H1 (cell line): ENCODE data around the gene KRTAP10-4. TPM values are rescaled to one million over a fixed set of nuclear protein-coding genes. Genes with fewer than 3 reads are reported as not detected.

Source experiments
- CTCF ChIA-PET: fragments of 300-600 bp; sonication (Branson Sonifier 250); formaldehyde crosslinking; loops from one replicate; lab custom pipeline; 2021; ENCODE audit not compliant: partially characterized antibody; lab: Charles Lee
- POLR2A ChIA-PET: fragments of 300-600 bp; sonication (Branson Sonifier 250); formaldehyde crosslinking; loops from one replicate; lab custom pipeline; 2021; ENCODE audit warnings: inconsistent platforms; ENCODE audit not compliant: partially characterized antibody; lab: Charles Lee
- DNase-seq, 2 experiments: peaks; one replicate each; pipeline versions ENCODE4 v3.0.0 to v3.0.0-alpha.2; 2010 to 2022; ENCODE audit warnings: low spot score in 2 of 2, low read depth in 1 of 2, mixed read lengths in 1 of 2
- FAIRE-seq: peaks from 2 replicates; lab custom pipeline; 2011; peaks lifted over from hg19 to GRCh38; lab: Jason Lieb, UNC
- H2AFZ ChIP-seq: 2 replicates; pipeline ENCODE4 v1.8.1; 2012; ENCODE audit warnings: low read length, inconsistent platforms
- H2AK5ac ChIP-seq: 2 replicates; pipeline ENCODE4 v1.6.1; 2013; ENCODE audit warnings: low read depth, low read length
- H2BK120ac ChIP-seq: replicated peaks from 2 replicates; pipeline ENCODE3; 2013; ENCODE audit warnings: low read depth, low read length, inconsistent platforms
- H2BK12ac ChIP-seq: 2 replicates; pipeline ENCODE4 v1.6.1; 2013; ENCODE audit warnings: low read depth, low read length
- H2BK15ac ChIP-seq: 2 replicates; pipeline ENCODE4 v1.6.1; 2013; ENCODE audit warnings: low read length
- H2BK20ac ChIP-seq: 2 replicates; pipeline ENCODE4 v1.6.1; 2013; ENCODE audit warnings: low read length
- H2BK5ac ChIP-seq: 2 replicates; pipeline ENCODE4 v1.6.1; 2013; ENCODE audit warnings: low read depth, low read length
- H3K14ac ChIP-seq: 2 replicates; pipeline ENCODE4 v1.6.1; 2013; ENCODE audit warnings: inconsistent platforms; ENCODE audit not compliant: insufficient read length
- H3K18ac ChIP-seq: 2 replicates; pipeline ENCODE4 v1.6.1; 2013; ENCODE audit warnings: low read length; ENCODE audit errors: extremely low read depth
- H3K23ac ChIP-seq: 2 replicates; pipeline ENCODE4 v1.6.1; 2013; ENCODE audit warnings: inconsistent platforms; ENCODE audit not compliant: insufficient read length
- H3K23me2 ChIP-seq: 2 replicates; pipeline ENCODE4 v1.6.1; 2013; ENCODE audit warnings: low read depth, low read length
- H3K27ac ChIP-seq: 2 replicates; pipeline ENCODE4 v1.6.1; 2011; ENCODE audit warnings: low read depth, low read length, inconsistent platforms
- H3K27me3 ChIP-seq, 4 experiments: replicated peaks in 1 of 4; 1 replicate in 1 of 4; 2 replicates in 3 of 4; pipeline versions ENCODE4 v1.6.1 to v1.8.1; 2011 to 2013; ENCODE audit warnings: low read length in 3 of 4, mild to moderate bottlenecking in 3 of 4, inconsistent platforms in 2 of 4, mixed read lengths in 2 of 4, moderate library complexity in 1 of 4; ENCODE audit not compliant: control insufficient read depth in 3 of 4, insufficient read depth in 3 of 4; ENCODE audit errors: extremely low read depth in 1 of 4
- H3K36me3 ChIP-seq, 4 experiments: 2 replicates each; pipeline versions ENCODE4 v1.6.1 to v1.8.1; 2011 to 2013; ENCODE audit warnings: mild to moderate bottlenecking in 4 of 4, low read length in 3 of 4, moderate library complexity in 2 of 4, control low read depth in 1 of 4, inconsistent platforms in 1 of 4; ENCODE audit not compliant: insufficient read depth in 4 of 4, control insufficient read depth in 2 of 4
- H3K4ac ChIP-seq: replicated peaks from 2 replicates; pipeline ENCODE3; 2013; ENCODE audit warnings: low read length, low read depth, mixed read lengths, inconsistent platforms; ENCODE audit not compliant: insufficient read length
- H3K4me1 ChIP-seq, 4 experiments: replicated peaks in 1 of 4; 1 replicate in 1 of 4; 2 replicates in 3 of 4; pipeline versions ENCODE4 v1.6.1 to v1.8.1; 2011 to 2013; ENCODE audit warnings: low read length in 3 of 4, inconsistent platforms in 2 of 4, mixed read lengths in 1 of 4; ENCODE audit not compliant: insufficient read depth in 4 of 4, control insufficient read depth in 3 of 4
- H3K4me2 ChIP-seq, 2 experiments: 2 replicates each; pipeline versions ENCODE4 v1.6.1 to v1.8.1; 2011 to 2013; ENCODE audit warnings: low read depth in 2 of 2, low read length in 2 of 2, control low read depth in 1 of 2, inconsistent platforms in 1 of 2, mild to moderate bottlenecking in 1 of 2; ENCODE audit not compliant: insufficient read depth in 1 of 2
- H3K4me3 ChIP-seq, 4 experiments: fragments of 200-600, 300-600 bp in 1 of 4; sonication (generic), shearing (Covaris generic), sonication (Bioruptor Twin) in 1 of 4; 2 replicates each; pipeline versions ENCODE4 v1.5.1 to v1.8.1; 2011 to 2016; ENCODE audit warnings: low read length in 4 of 4, low read depth in 3 of 4, control low read depth in 2 of 4, inconsistent platforms in 2 of 4, mild to moderate bottlenecking in 2 of 4, mixed read lengths in 1 of 4, moderate library complexity in 1 of 4; ENCODE audit not compliant: insufficient read depth in 2 of 4; ENCODE audit errors: extremely low read depth in 1 of 4
- H3K56ac ChIP-seq: replicated peaks from 2 replicates; pipeline ENCODE3; 2013; ENCODE audit warnings: low read depth, mild to moderate bottlenecking, mixed read lengths, low read length, inconsistent platforms; ENCODE audit not compliant: insufficient read length
- H3K79me1 ChIP-seq: 2 replicates; pipeline ENCODE4 v1.6.1; 2013; ENCODE audit warnings: low read depth, low read length, control low read depth
- H3K79me2 ChIP-seq, 2 experiments: 2 replicates each; pipeline versions ENCODE4 v1.6.1 to v1.8.1; 2012 to 2013; ENCODE audit warnings: low read length in 2 of 2, mild to moderate bottlenecking in 2 of 2, inconsistent platforms in 1 of 2; ENCODE audit not compliant: insufficient read depth in 2 of 2, control insufficient read depth in 1 of 2
- H3K9ac ChIP-seq, 4 experiments: replicated peaks in 1 of 4; 1 replicate in 1 of 4; 2 replicates in 3 of 4; pipeline versions ENCODE4 v1.6.1 to v1.8.1; 2011 to 2013; ENCODE audit warnings: low read depth in 3 of 4, low read length in 3 of 4, control low read depth in 2 of 4, mild to moderate bottlenecking in 2 of 4, moderate library complexity in 2 of 4, inconsistent platforms in 1 of 4; ENCODE audit errors: extremely low read depth in 1 of 4
- H3K9me3 ChIP-seq, 2 experiments: 2 replicates each; pipeline versions ENCODE4 v1.6.1 to v1.8.1; 2012 to 2013; ENCODE audit warnings: mild to moderate bottlenecking in 2 of 2, moderate library complexity in 2 of 2, control low read depth in 1 of 2, inconsistent platforms in 1 of 2, low read depth in 1 of 2, low read length in 1 of 2, mixed read lengths in 1 of 2; ENCODE audit not compliant: insufficient read depth in 2 of 2
- H4K20me1 ChIP-seq, 2 experiments: replicated peaks in 1 of 2; 2 replicates each; pipeline versions ENCODE3 to v1.8.1; 2011 to 2013; ENCODE audit warnings: inconsistent platforms in 2 of 2, low read length in 2 of 2, mild to moderate bottlenecking in 1 of 2; ENCODE audit not compliant: insufficient read depth in 2 of 2, control insufficient read depth in 1 of 2
- H4K5ac ChIP-seq: 2 replicates; pipeline ENCODE4 v1.6.1; 2013; ENCODE audit warnings: low read length, low read depth, mixed read lengths, inconsistent platforms; ENCODE audit not compliant: insufficient read length
- H4K8ac ChIP-seq: 2 replicates; pipeline ENCODE4 v1.8.0; 2013; ENCODE audit warnings: mild to moderate bottlenecking, moderate library complexity, low read length, inconsistent platforms; ENCODE audit not compliant: insufficient read depth; ENCODE audit errors: extremely low read depth
- H4K91ac ChIP-seq: replicated peaks from 2 replicates; pipeline ENCODE3; 2013; ENCODE audit warnings: low read length, mixed read lengths, inconsistent platforms; ENCODE audit not compliant: insufficient read length
- WGBS, 2 experiments: shearing (Covaris generic) in 1 of 2; methylation state at CpG; one replicate each; pipeline versions ENCODE4 v1.1.6 to v1.1.7; 2013 to 2015; ENCODE audit warnings: low lambda C conversion rate in 2 of 2, mixed read lengths in 2 of 2, inconsistent platforms in 1 of 2, low coverage in 1 of 2, missing lambda C conversion rate in 1 of 2; ENCODE audit not compliant: insufficient replicate concordance in 2 of 2, insufficient coverage in 1 of 2, insufficient read length in 1 of 2; ENCODE audit errors: extremely low coverage in 1 of 2, missing lambda C conversion rate in 1 of 2; 5-methylcytosine and 5-hydroxymethylcytosine counted together
- polyA plus RNA-seq, 7 experiments: library from polyadenylated mRNA; depleted of rRNA in 3 of 7; stranded (reverse) in 5 of 7; unstranded in 2 of 7; fragments of >200 nt in 5 of 7; fragments of 200-250 nt in 2 of 7; gene quantifications; 1 replicate in 5 of 7; 2 replicates in 1 of 7; 4 replicates in 1 of 7; pipeline versions ENCODE4 v1.2.1 to v1.2.3, GENCODE V29; 2011 to 2013; ENCODE audit warnings: missing spikeins in 2 of 7, mixed read lengths in 2 of 7
- total RNA-seq: library from RNA; stranded (reverse); fragmentation: NEBNext Ultra II Directional; extraction: Animal tissue kit (Norgen Biotek cat#: 25700); gene quantifications from 2 replicates; pipeline ENCODE4 v1.2.1, GENCODE V29; 2021

Gene KRTAP10-4
- total and polyA plus RNA-seq, 2 of the 8 experiments (the other 6 are each of a cell fraction or from before 2014, with no cell fraction given), result not detected

GRCh38 chr21:44616591-44616926 is 43.0 kb downstream of the KRTAP10-4 start:
- Histone ChIP-seq H4K20me1 (peaks cover 0 to 1% of the 10 kb centered on the region in 2 experiments), H3K4me3 (no peak overlapping the region), H2BK12ac (peak overlapping the region; percentile 84; the same call in 1 of the 2 replicates), H4K5ac (no peak overlapping the region), H3K36me3 (no peaks in the 10 kb centered on the region), H2BK20ac (peak overlapping the region; percentile 66; the same call in 1 of the 2 replicates), H4K8ac (peak overlapping the region; percentile 45; the same call in 1 of the 2 replicates), H3K4me2 (no peak overlapping the region), H2AK5ac (no peak overlapping the region), H3K27me3 (no peaks in the 10 kb centered on the region), H3K18ac (peak overlapping the region; percentile 32; the same call in 1 of the 2 replicates), H3K4ac (peak overlapping the region; percentile 76), H3K4me1 (peaks cover 0 to 6% (median 2%) of the 10 kb centered on the region in 4 experiments; a peak in 4 of 7 replicates), H4K91ac (peak overlapping the region; percentile 69), H3K23me2 (no peaks in the 10 kb centered on the region), H3K27ac (no peak overlapping the region), H3K79me2 (no peaks in the 10 kb centered on the region), H3K9ac (no peak overlapping the region), H2AFZ (no peak overlapping the region), H3K79me1 (no peaks in the 10 kb centered on the region; the same call in 1 of the 2 replicates), H3K56ac (no peak overlapping the region), H3K14ac (no peak overlapping the region), H2BK15ac (peak overlapping the region; percentile 72; the same call in 1 of the 2 replicates), H2BK120ac (no peak overlapping the region), H3K9me3 (peaks cover 11 to 12% of the 10 kb centered on the region in 2 experiments), H3K23ac (no peak overlapping the region), H2BK5ac (peak overlapping the region; percentile 60; the same call in 1 of the 2 replicates)
- CTCF ChIA-PET, result interaction anchor here (0.7 to 4.0 kb wide), 10 partner anchors 9 to 183 kb away, joined by 3 to 16 read pairs (median 3); partner anchors contain the start of gene KRTAP10-9
- DNase-seq, result peak in 1 of 2 experiments; percentile 45
- WGBS, 2 experiments, result 85% methylated on average over 16 of the region's 16 CpGs; no CpG with 5 or more reads in 1 of the 2 experiments
- POLR2A ChIA-PET, result interaction anchor here (0.7 to 1.7 kb wide), 3 partner anchors 87 to 96 kb away, joined by 3 read pairs; no protein-coding TSS in a partner anchor
- no peak for FAIRE-seq
